ENCODE data around the gene GUCA2A. TPM values are rescaled to one million over a fixed set of nuclear protein-coding genes. Genes with fewer than 3 reads are reported as not detected.
"Not testable (repeated sequence)": the region's sequence is repeated elsewhere in the genome, so short reads cannot be mapped to it uniquely, and the experiment has no call there.

GUCA2A gene
- not detected for total RNA-seq

GRCh38 chr1:42164551-42165420 lies at the start of gene GUCA2A:
Gene GUCA2A (minus strand): TSS chr1:42164745. CDS start chr1:42164712, 33 bp downstream.
- Mint-ChIP-seq H3K36me3 (ENCODE audit: insufficient read depth) (no peaks in the 10 kb centered on the region), H3K27me3 (ENCODE audit: low read depth) (peaks cover 9% of the 10 kb centered on the region), H3K4me3 (no peak within 1 kb of the TSS), H3K9me3 (peaks cover 11% of the 10 kb centered on the region), H3K4me1 (ENCODE audit: low read depth) (no peaks in the 10 kb centered on the region)
- DNase-seq (no peak), ATAC-seq (no peak)

GRCh38 chr1:42211224-42211623 lies 46.7 kb upstream of the GUCA2A start:
- H3K36me3 Mint-ChIP-seq (ENCODE audit: insufficient read depth): peaks cover 40% of the 10 kb centered on the region
- ATAC-seq (no peak), DNase-seq (no peak)
- no peak overlapping the region for H3K4me3 Mint-ChIP-seq
- H3K4me1 Mint-ChIP-seq (ENCODE audit: low read depth): peaks cover 35% of the 10 kb centered on the region
- H3K9me3 Mint-ChIP-seq: peaks cover 16% of the 10 kb centered on the region
- no peaks in the 10 kb centered on the region for H3K27me3 Mint-ChIP-seq (ENCODE audit: low read depth)

- Mint-ChIP-seq H3K36me3 (ENCODE audit: insufficient read depth) (peaks cover 40% of the 10 kb centered on the region), H3K4me3 (no peak overlapping the region), H3K9me3 (peaks cover 16% of the 10 kb centered on the region), H3K4me1 (ENCODE audit: low read depth) (peaks cover 35% of the 10 kb centered on the region), H3K27me3 (ENCODE audit: low read depth) (no peaks in the 10 kb centered on the region)
- ATAC-seq (no peak), DNase-seq (no peak)
Observed at GRCh38 chr1:42210421-42211133, 46.0 kb upstream of the GUCA2A start.

GRCh38 chr1:42209526-42210251 lies 45.1 kb upstream of the GUCA2A start:
- ATAC-seq: no peak
- Mint-ChIP-seq H3K4me1 (ENCODE audit: low read depth) (peaks cover 35% of the 10 kb centered on the region), H3K27me3 (ENCODE audit: low read depth) (no peaks in the 10 kb centered on the region), H3K9me3 (peaks cover 16% of the 10 kb centered on the region), H3K4me3 (no peak overlapping the region), H3K36me3 (ENCODE audit: insufficient read depth) (peaks cover 44% of the 10 kb centered on the region)
- DNase-seq: no peak

GRCh38 chr1:42206930-42207329 lies 42.4 kb upstream of the GUCA2A start:
- H3K36me3 Mint-ChIP-seq (ENCODE audit: insufficient read depth): peaks cover 46% of the 10 kb centered on the region
- H3K27me3 Mint-ChIP-seq (ENCODE audit: low read depth); DNase-seq; H3K4me3 Mint-ChIP-seq; ATAC-seq: not testable (repeated sequence)
- peaks cover 15% of the 10 kb centered on the region for H3K9me3 Mint-ChIP-seq
- H3K4me1 Mint-ChIP-seq (ENCODE audit: low read depth): peaks cover 28% of the 10 kb centered on the region

- Mint-ChIP-seq H3K36me3 (ENCODE audit: insufficient read depth) (peaks cover 47% of the 10 kb centered on the region), H3K4me1 (ENCODE audit: low read depth) (peaks cover 26% of the 10 kb centered on the region), H3K27me3 (ENCODE audit: low read depth) (no peaks in the 10 kb centered on the region), H3K4me3 (no peak overlapping the region), H3K9me3 (peaks cover 17% of the 10 kb centered on the region)
- DNase-seq (no peak), ATAC-seq (no peak)
Observed at GRCh38 chr1:42206164-42206563, 41.6 kb upstream of the GUCA2A start.

GRCh38 chr1:42201986-42202385 lies 37.4 kb upstream of the GUCA2A start:
- ATAC-seq: no peak
- H3K4me3 Mint-ChIP-seq: no peak overlapping the region
- H3K9me3 Mint-ChIP-seq: peaks cover 17% of the 10 kb centered on the region
- H3K36me3 Mint-ChIP-seq (ENCODE audit: insufficient read depth): peaks cover 58% of the 10 kb centered on the region
- H3K4me1 Mint-ChIP-seq (ENCODE audit: low read depth): no peaks in the 10 kb centered on the region
- no peaks in the 10 kb centered on the region for H3K27me3 Mint-ChIP-seq (ENCODE audit: low read depth)
- no peak for DNase-seq

GRCh38 chr1:42198251-42198650 lies 33.7 kb upstream of the GUCA2A start:
- Mint-ChIP-seq H3K27me3 (ENCODE audit: low read depth) (no peaks in the 10 kb centered on the region), H3K4me3 (no peak overlapping the region), H3K36me3 (ENCODE audit: insufficient read depth) (peaks cover 44% of the 10 kb centered on the region), H3K9me3 (peaks cover 13% of the 10 kb centered on the region), H3K4me1 (ENCODE audit: low read depth) (no peaks in the 10 kb centered on the region)
- no peak for ATAC-seq
- DNase-seq: no peak

- Mint-ChIP-seq H3K9me3 (no peaks in the 10 kb centered on the region), H3K36me3 (ENCODE audit: insufficient read depth) (peaks cover 30% of the 10 kb centered on the region), H3K27me3 (ENCODE audit: low read depth) (no peaks in the 10 kb centered on the region), H3K4me3 (no peak overlapping the region), H3K4me1 (ENCODE audit: low read depth) (peaks cover 5% of the 10 kb centered on the region)
- no peak for ATAC-seq
- DNase-seq: no peak
Observed at GRCh38 chr1:42195841-42196240, 31.3 kb upstream of the GUCA2A start.

GRCh38 chr1:42192106-42192505 lies 27.6 kb upstream of the GUCA2A start:
- Mint-ChIP-seq H3K4me3 (no peak overlapping the region), H3K36me3 (ENCODE audit: insufficient read depth) (peaks cover 40% of the 10 kb centered on the region), H3K4me1 (ENCODE audit: low read depth) (peaks cover 5% of the 10 kb centered on the region), H3K27me3 (ENCODE audit: low read depth) (no peaks in the 10 kb centered on the region), H3K9me3 (no peaks in the 10 kb centered on the region)
- no peak for ATAC-seq
- no peak for DNase-seq

- no peak for ATAC-seq
Observed at GRCh38 chr1:42191319-42191718, 26.8 kb upstream of the GUCA2A start.

GRCh38 chr1:42189931-42190853 lies 25.6 kb upstream of the GUCA2A start:
- peaks cover 5% of the 10 kb centered on the region for H3K4me1 Mint-ChIP-seq (ENCODE audit: low read depth)
- H3K36me3 Mint-ChIP-seq (ENCODE audit: insufficient read depth): peaks cover 46% of the 10 kb centered on the region

More at GRCh38 chr1:42191319-42191718, 26.8 kb upstream of the GUCA2A start:
- H3K36me3 Mint-ChIP-seq (ENCODE audit: insufficient read depth): peaks cover 37% of the 10 kb centered on the region
- H3K4me1 Mint-ChIP-seq (ENCODE audit: low read depth): peaks cover 5% of the 10 kb centered on the region
- no peaks in the 10 kb centered on the region for H3K9me3 Mint-ChIP-seq
- no peak for DNase-seq
- no peaks in the 10 kb centered on the region for H3K27me3 Mint-ChIP-seq (ENCODE audit: low read depth)
- no peak overlapping the region for H3K4me3 Mint-ChIP-seq

GRCh38 chr1:42186152-42186551 lies 21.6 kb upstream of the GUCA2A start:
- ATAC-seq (no peak), DNase-seq (no peak)
- no peaks in the 10 kb centered on the region for H3K9me3 Mint-ChIP-seq
- H3K36me3 Mint-ChIP-seq (ENCODE audit: insufficient read depth): peaks cover 55% of the 10 kb centered on the region
- H3K4me3 Mint-ChIP-seq: no peak overlapping the region
- H3K4me1 Mint-ChIP-seq (ENCODE audit: low read depth): peaks cover 2% of the 10 kb centered on the region
- no peaks in the 10 kb centered on the region for H3K27me3 Mint-ChIP-seq (ENCODE audit: low read depth)

More at GRCh38 chr1:42189931-42190853, 25.6 kb upstream of the GUCA2A start:
- ATAC-seq (no peak), DNase-seq (no peak)
- no peaks in the 10 kb centered on the region for H3K27me3 Mint-ChIP-seq (ENCODE audit: low read depth)
- H3K4me3 Mint-ChIP-seq: no peak overlapping the region
- no peaks in the 10 kb centered on the region for H3K9me3 Mint-ChIP-seq
